Esophagus (tissue), 2 donors: ENCODE measurements around the gene FUZ. TPM values are rescaled to one million over a fixed set of nuclear protein-coding genes. Genes with fewer than 3 reads are reported as not detected.

Experiments used
- H3K27ac ChIP-seq, 2 donors: one replicate each; pipeline ENCODE4 v1.5.1; 2013; ENCODE audit warnings: low read depth in 2 of 2, mild to moderate bottlenecking in 2 of 2, inconsistent platforms in 1 of 2, low read length in 1 of 2, moderate library complexity in 1 of 2
- H3K27me3 ChIP-seq, 2 donors: one replicate each; pipeline ENCODE4 v1.6.1; 2013; ENCODE audit warnings: low read length in 2 of 2, control low read depth in 1 of 2, mild to moderate bottlenecking in 1 of 2; ENCODE audit not compliant: insufficient read depth in 2 of 2, control insufficient read depth in 1 of 2
- H3K36me3 ChIP-seq, 2 donors: one replicate each; pipeline ENCODE4 v1.6.1; 2013; ENCODE audit warnings: low read length in 1 of 2; ENCODE audit not compliant: control insufficient read depth in 2 of 2, insufficient read depth in 2 of 2
- H3K4me1 ChIP-seq, 2 donors: one replicate each; pipeline ENCODE4 v1.6.1; 2013; ENCODE audit warnings: low read length in 1 of 2; ENCODE audit not compliant: control insufficient read depth in 2 of 2, insufficient read depth in 2 of 2
- H3K4me3 ChIP-seq, 2 donors: one replicate each; pipeline ENCODE4 v1.5.1; 2013; ENCODE audit warnings: low read length in 2 of 2, mild to moderate bottlenecking in 2 of 2, low read depth in 1 of 2, moderate library complexity in 1 of 2
- H3K9me3 ChIP-seq, 2 donors: one replicate each; pipeline ENCODE4 v1.6.1; 2013; ENCODE audit warnings: mild to moderate bottlenecking in 2 of 2, low read depth in 1 of 2, low read length in 1 of 2, moderate library complexity in 1 of 2; ENCODE audit not compliant: control insufficient read depth in 2 of 2, insufficient read depth in 1 of 2
- WGBS, 2 donors: extraction: QIAGEN DNeasy Blood & Tissue Kit; methylation state at CpG; one replicate each; pipeline ENCODE4 v1.1.7; 2013; 5-methylcytosine and 5-hydroxymethylcytosine counted together
- polyA plus RNA-seq, 2 donors: library from polyadenylated mRNA; stranded (reverse); fragments of 200-250 nt; gene quantifications; one replicate each; pipeline ENCODE4 v1.2.3, GENCODE V29; 2013
- donor health status: healthy with polysubstance abuse.
- donor health status: Bipolar disorder and iron deficiency.

The FUZ gene
- polyA plus RNA-seq, 2 donors = 11.3 to 12.1 TPM

DNA sequence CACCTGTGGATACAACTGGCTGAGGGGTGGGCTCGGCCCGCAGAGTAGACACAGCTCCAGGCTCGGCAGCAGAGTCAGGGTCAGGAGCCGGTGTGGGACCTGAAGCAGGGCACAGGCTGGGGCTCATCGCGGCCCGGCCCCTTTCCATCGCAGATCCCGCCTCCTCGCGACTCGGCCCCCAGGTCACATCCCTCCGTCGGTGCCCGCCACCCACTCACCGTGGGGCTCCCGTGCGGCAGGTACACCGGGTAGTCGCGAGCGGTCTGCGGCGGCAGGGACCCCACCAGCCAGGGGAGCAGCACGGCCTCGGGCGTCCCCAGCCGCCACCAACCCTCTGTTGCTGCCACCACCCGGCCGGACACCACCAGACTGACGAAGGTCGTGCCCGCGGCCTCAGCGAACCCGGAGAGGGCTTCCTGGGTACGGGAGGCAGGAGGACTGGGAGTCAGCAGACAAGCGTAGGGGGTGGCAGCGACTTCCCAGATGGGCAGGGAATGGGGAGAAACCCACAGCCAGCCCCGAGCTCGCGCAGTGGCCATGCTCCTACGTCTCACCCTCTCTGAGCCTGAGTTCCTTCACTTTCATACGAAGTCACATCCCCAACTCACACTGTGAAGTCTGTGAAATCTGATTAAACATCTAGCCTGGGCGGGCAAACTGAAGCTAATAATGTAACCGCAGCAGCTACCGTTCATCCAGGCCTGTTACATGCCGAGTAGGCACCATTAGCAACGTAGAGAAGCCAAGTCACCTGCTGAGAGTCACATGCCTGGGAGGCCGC is 3.7 kb downstream of the FUZ start:
- no peaks in the 10 kb centered on the region for H3K27me3 ChIP-seq
- peak overlapping the region; percentile 68 to 77 for H3K27ac ChIP-seq
- WGBS, 2 donors = 7% methylated on average over 49 to 50 of the region's 50 CpGs
- peaks cover 0 to 7% of the 10 kb centered on the region in 2 donors for H3K36me3 ChIP-seq
- no peaks in the 10 kb centered on the region for H3K9me3 ChIP-seq
- peak overlapping the region; percentile 60 to 78 for H3K4me3 ChIP-seq
- H3K4me1 ChIP-seq = peaks cover 4 to 10% of the 10 kb centered on the region in 2 donors

DNA sequence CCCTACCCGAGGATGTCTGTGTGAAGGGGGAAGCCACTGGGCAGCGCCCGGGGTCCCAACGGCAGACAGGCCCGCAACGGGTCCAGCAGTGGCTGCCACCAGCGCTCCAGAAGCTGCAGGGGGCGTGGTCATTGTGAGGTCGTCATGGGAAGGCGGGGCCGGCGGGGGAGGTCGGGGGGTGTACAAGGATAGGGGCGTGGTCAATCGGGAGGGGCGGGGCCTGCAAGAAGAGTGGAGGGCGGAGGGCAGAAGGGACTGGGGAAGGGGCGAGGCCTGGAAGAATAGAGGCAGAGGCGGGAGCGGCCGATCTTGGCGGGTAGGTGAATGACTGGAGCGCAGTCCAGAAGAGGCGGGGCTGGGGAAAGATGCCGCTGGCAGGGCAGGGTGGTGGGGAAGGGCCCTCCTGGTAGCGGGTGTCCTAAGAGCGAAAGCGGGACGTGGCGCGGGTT is 4.4 kb downstream of the FUZ start:
- Histone ChIP-seq H3K4me1 (peaks cover 4 to 9% of the 10 kb centered on the region in 2 donors), H3K27me3 (no peaks in the 10 kb centered on the region), H3K27ac (peak overlapping the region; percentile 68 to 77), H3K36me3 (peaks cover 0 to 8% of the 10 kb centered on the region in 2 donors), H3K4me3 (peak overlapping the region; percentile 60 to 78), H3K9me3 (no peaks in the 10 kb centered on the region)
- WGBS, 2 donors = 3% methylated on average over 31 of the region's 31 CpGs

DNA sequence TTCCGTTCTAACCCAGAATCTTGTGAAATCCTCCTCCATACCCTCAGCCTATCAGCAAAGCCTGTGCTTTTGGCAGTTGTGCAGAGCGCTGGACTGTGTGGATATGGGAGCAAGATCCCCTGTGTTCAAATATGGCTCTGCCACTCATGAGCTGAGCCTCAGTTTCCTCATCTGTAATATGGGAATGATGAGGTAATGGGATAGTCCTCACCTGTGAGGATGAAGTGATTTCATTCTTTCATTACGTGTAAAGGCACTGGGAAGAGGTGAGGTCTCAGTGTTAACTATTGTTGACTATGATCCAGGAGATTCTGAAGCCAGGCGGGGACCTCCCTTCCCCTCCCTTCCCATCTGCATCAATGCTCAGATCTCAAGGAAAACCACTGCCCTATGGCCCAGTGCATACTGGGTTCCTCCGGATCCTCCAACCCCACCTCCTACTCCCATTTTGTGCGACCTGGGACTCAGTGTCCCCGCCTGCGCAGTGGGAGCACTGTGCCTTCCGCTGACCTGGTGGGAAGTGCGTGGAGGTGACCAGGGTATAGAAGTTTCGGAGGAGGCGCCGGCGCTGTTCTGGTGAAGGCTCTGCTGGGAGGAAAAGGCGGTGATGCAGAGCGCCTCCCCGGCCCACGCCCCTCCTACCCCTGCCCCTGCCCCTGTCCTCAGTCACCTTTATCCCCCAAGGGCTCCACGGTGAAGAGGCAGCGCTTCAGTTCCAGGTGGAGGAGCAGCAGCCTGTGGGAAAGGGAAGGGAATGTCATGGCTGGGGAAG is 5.0 kb downstream of the FUZ start:
- Histone ChIP-seq H3K9me3 (no peaks in the 10 kb centered on the region), H3K36me3 (peaks cover 5 to 15% of the 10 kb centered on the region in 2 donors), H3K4me3 (peak overlapping the region in 1 of 2 donors; percentile 60), H3K4me1 (peaks cover 4 to 9% of the 10 kb centered on the region in 2 donors), H3K27ac (peak overlapping the region in 1 of 2 donors; percentile 34), H3K27me3 (no peaks in the 10 kb centered on the region)
- 78 to 80% methylated on average over 20 of the region's 20 CpGs for WGBS, 2 donors

DNA sequence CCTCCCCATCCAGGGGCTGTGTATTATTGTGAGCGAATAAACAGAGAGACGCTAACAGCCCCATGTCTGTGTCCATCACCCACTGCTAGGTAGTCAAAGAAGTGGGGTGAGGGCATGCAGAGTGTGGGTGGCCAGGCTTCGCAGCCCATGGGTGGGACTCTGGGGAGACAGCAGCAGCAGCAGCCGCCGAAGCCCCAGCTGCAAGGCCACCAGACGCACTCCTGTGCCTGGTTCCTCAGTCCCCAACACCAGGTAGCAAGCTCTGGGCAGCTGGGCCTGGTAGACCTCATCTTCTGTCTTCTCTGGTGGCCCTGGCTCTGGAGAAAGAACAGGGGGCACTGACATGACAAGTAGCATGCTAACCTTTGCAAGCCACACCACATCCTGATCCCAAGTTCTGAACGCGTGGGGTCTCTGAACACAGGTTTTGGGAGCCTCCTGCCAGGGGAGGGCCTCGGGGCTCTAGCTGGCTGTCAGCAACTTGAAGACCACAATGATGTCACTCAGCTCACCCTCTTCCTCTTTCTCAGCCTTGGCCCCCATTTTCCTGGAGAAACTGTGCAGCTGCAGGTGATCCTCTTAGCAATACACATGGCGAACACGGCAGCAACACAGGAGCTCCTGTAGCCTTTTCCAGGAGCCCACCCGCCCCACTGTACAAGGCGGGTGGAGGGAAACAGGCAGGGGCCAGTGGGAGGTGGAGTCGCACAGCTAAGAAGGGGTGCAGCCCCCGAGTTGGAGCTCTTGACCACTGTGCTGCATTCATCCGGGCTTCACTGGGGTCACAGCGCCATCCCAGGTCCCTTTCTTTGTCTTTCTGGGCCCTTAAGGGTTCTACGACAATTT is 5.8 kb downstream of the FUZ start:
- Histone ChIP-seq H3K36me3 (peaks cover 5 to 21% of the 10 kb centered on the region in 2 donors), H3K9me3 (no peaks in the 10 kb centered on the region), H3K4me1 (peaks cover 4 to 9% of the 10 kb centered on the region in 2 donors), H3K4me3 (no peak overlapping the region), H3K27ac (peak overlapping the region in 1 of 2 donors; percentile 5), H3K27me3 (no peaks in the 10 kb centered on the region)
- WGBS, 2 donors = 82 to 87% methylated on average over 18 of the region's 18 CpGs

DNA sequence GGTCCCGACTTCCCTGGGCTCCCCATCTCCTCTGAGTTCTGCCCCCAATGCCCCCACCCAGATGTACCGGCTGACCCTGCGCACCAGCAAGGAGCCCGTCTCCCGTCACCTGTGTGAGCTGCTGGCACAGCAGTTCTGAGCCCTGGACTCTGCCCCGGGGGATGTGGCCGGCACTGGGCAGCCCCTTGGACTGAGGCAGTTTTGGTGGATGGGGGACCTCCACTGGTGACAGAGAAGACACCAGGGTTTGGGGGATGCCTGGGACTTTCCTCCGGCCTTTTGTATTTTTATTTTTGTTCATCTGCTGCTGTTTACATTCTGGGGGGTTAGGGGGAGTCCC is 6.5 kb downstream of the FUZ start:
- WGBS, 2 donors = 87 to 92% methylated on average over 8 of the region's 8 CpGs
- Histone ChIP-seq H3K4me1 (peaks cover 4 to 9% of the 10 kb centered on the region in 2 donors), H3K4me3 (no peak overlapping the region), H3K36me3 (peaks cover 5 to 28% of the 10 kb centered on the region in 2 donors), H3K27me3 (no peaks in the 10 kb centered on the region), H3K9me3 (no peaks in the 10 kb centered on the region), H3K27ac (no peak overlapping the region)

DNA sequence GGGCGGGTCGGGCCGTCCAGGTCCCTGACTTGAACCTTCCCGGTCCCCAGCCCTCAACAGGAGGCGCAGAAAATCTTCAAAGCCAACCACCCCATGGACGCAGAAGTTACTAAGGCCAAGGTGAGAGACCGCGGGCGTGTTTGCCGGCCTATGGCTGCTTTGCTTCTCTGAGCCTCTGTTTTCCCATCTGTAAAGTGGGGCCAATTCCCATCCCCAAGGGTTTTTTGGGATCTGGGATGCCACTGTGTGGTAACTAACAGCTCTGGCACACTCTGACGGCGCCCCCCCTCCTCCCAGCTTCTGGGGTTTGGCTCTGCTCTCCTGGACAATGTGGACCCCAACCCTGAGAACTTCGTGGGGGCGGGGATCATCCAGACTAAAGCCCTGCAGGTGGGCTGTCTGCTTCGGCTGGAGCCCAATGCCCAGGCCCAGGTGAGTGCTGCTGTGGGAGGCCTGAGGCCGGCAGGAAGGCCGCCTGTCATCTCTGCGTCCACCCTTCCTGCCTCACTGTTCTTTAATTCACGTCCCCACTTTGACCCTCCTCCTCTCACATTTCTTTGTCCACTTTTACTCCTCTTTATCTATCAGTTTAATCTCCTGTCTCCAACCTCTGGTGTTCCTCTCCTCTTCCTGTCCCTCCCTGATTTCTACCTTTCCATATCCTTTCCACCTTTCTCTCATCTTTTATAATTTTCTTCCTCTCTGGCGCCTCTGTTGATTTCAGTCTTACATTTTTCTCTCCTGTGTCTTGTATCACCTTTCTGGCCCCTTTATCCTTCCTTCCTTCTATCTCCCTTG is 7.1 kb downstream of the FUZ start:
- Histone ChIP-seq H3K36me3 (peaks cover 5 to 31% of the 10 kb centered on the region in 2 donors), H3K27ac (no peak overlapping the region), H3K9me3 (no peaks in the 10 kb centered on the region), H3K4me3 (no peak overlapping the region), H3K4me1 (peaks cover 4 to 9% of the 10 kb centered on the region in 2 donors), H3K27me3 (no peaks in the 10 kb centered on the region)
- 82 to 84% methylated on average over 20 of the region's 20 CpGs for WGBS, 2 donors

DNA sequence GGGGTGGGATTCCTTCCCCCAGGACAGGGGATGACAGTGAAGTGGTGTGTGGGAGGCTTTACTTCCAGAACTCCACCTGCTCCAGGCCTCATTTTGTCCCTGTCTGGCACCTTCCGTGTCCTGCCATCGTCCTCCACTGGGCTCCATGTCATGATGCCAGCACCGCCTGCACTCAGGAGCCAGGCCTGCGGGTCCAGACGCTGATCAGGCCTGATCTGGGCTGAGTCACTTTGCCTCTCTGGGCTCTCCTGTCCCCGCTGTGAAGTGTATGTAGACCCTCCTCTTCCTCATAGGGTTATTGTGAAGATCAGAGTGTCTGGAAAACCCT is 9.6 kb downstream of the FUZ start:
- H3K36me3 ChIP-seq = peaks cover 9 to 55% of the 10 kb centered on the region in 2 donors
- H3K9me3 ChIP-seq = no peaks in the 10 kb centered on the region
- H3K27me3 ChIP-seq = no peaks in the 10 kb centered on the region
- no peak overlapping the region for H3K4me3 ChIP-seq
- peaks cover 0 to 2% of the 10 kb centered on the region in 2 donors for H3K4me1 ChIP-seq
- WGBS, 2 donors = 76 to 78% methylated on average over 6 of the region's 6 CpGs
- no peak overlapping the region for H3K27ac ChIP-seq

DNA sequence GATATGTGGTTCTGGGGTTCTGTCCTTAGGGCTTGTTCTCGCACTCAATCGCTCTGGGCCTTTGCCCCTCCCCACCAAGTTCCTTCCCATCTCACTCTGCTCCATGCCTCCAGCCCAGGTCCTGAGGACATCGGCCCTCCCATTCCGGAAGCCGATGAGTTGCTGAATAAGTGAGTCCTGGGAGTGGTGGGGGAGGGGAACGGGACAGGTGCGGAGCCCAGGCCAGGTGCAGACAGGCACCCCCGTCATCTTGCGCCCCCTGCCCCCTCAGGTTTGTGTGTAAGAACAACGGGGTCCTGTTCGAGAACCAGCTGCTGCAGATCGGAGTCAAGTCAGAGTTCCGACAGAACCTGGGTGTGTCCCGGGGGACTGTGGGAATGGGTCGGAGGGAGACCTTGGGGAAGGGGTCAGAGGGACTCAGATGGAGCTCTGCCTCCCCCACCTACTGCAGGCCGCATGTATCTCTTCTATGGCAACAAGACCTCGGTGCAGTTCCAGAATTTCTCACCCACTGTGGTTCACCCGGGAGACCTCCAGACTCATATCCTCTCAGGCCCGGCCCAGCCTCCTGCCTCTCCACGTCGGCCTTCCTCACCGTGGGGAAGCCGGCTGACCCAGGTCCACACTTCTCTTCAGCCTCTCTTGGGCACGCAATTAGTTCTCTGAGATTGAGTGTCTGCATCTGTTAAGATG is 10.1 kb downstream of the FUZ start:
- H3K36me3 ChIP-seq = peaks cover 9 to 60% of the 10 kb centered on the region in 2 donors
- H3K4me1 ChIP-seq = no peaks in the 10 kb centered on the region
- no peak overlapping the region for H3K4me3 ChIP-seq
- H3K27ac ChIP-seq = peak overlapping the region in 1 of 2 donors; percentile 19
- WGBS, 2 donors = 86 to 89% methylated on average over 24 of the region's 24 CpGs
- H3K9me3 ChIP-seq = no peaks in the 10 kb centered on the region
- no peaks in the 10 kb centered on the region for H3K27me3 ChIP-seq
